HG03442 (cell line): Measurements from ENCODE around the gene AKAP13.

Experiments used
- ATAC-seq: cut with Tn5 transposase; IDR thresholded peaks from one replicate; pipeline ENCODE4 v1.9.1; 2021; ENCODE audit warnings: mild to moderate bottlenecking, moderate library complexity; ENCODE audit not compliant: unreplicated experiment

The AKAP13 gene

GRCh38 chr15:85589851-85590250 is 209.4 kb downstream of the AKAP13 start:
- ATAC-seq: no peak

GRCh38 chr15:85591622-85592021 is 211.2 kb downstream of the AKAP13 start:
- no peak for ATAC-seq

DNA sequence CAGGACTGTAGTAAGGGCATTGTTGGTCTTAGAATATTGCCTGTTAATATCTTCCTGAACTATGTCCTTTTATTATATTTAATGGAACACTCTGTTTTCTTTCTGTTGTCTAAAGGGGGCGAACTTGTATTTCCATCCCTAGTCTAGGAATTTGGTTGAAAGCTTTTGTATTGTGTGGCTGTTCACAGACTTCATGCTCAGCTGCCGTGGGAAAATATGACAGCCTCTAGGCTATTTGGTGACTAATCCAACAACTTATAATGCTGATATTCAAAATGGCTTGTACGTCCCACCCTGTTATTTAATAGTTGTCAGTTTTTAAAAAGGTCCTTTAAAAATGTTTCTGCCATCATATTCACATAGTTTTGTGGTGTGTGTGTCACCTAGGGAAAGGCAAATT is 211.7 kb downstream of the AKAP13 start:
- ATAC-seq: no peak

DNA sequence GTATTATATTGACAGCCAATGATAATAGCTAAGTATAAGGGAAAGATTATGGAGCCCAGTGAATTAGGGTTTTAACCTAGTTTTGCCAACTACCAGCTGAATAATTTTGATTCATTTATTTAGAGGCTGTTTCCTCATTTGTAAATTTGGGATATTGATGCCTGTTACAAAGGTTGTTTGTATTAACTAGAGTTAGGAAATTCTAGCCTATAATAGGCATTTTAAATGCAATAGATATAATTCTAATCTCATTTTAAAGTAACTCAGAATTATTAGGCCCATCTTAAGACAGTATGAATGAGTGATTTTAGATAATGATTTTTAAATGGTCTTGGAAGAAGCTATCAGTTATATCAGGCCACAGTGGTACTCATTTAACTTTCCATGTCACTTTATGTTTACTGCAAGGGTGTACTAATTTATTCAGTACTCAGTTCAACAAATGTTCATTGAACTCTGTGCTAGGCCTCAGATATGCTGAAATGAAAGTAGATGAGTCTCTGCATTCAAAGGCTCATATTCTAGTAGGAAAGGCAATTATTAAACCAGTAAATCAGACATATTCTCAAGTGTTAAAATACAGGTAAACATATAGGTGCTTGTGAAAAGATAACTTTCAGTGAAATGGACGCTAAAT is 213.5 kb downstream of the AKAP13 start:
- no peak for ATAC-seq

GRCh38 chr15:85595804-85596536 is 215.6 kb downstream of the AKAP13 start:
- no peak for ATAC-seq

GRCh38 chr15:85597155-85597815 is 216.9 kb downstream of the AKAP13 start:
- ATAC-seq: no peak

DNA sequence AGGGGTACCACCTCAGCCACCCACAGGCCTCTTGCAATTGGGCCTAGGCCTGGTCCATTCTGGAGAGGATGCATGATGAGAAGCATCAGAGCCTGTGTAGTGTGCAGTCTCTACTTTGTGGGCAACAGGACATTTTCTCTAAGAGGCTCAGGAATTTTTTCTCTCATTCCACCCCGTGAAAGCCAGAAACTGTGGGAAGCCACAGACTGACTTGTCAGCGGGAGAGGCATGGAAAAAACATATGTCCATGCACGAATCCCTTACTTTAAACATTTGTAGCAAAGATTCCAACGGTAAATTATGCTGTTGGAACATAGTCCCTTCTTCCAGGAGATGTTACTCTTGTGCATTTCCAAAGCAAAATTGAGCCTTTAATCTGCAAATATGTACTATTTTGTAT is 217.8 kb downstream of the AKAP13 start:
- ATAC-seq: no peak

DNA sequence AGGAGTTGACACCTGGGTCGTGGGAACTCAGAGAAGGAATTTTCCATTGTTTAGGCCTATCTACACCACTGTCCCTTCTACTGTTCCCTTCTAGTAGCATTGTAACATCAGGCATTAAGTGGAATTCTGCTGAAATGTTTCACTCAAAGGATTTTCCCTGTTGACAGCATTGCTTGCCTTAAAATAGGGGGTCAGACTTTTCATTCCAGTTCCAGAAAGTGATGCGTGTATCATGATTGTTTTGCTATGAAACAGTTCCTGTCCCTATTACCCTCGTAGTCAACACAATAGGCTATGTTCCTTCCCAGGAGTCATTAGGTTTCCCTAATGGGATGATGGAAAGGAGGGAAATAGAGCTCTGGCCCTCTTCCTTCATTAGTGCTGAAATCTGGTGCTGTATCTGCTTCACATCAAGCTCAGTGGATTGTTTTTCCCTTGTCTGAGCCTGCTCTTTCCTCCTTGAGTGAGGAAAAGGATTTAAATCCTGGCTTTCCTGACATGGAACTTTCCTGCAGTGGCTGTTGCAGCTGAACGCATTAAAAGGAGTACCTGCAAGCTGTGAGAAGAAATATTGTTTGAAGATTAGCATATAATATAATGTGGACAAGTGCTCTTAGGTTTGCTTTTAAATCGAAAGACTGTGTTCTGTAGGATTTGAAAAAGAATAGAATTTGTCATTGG is 218.5 kb downstream of the AKAP13 start:
- no peak for ATAC-seq

DNA sequence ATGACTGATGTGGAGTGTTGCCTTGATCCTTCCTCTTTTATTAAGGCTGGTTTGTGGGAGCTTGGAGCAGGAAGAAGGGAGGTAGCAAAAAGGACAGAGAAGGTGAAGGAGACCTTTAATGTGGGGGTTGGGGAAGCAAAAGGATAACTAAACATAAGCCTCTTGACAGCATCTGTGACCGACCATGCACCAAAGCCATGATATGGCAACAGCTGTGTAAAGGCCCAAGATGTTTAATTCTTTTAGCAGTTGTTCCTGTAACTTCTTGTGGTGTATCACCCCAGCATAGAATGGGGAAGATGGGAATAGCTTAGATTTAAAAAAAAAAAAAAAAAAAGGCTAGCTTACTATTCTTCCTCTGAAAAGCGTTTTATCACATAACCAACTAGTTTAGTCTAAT is 219.6 kb downstream of the AKAP13 start:
- no peak for ATAC-seq

GRCh38 chr15:85603160-85603559 is 222.8 kb downstream of the AKAP13 start:
- no peak for ATAC-seq

GRCh38 chr15:85603703-85604102 is 223.3 kb downstream of the AKAP13 start:
- ATAC-seq: no peak

- ATAC-seq: no peak
Observed at GRCh38 chr15:85604194-85604593, 223.8 kb downstream of the AKAP13 start.

- no peak for ATAC-seq
Observed at GRCh38 chr15:85606738-85607137, 226.3 kb downstream of the AKAP13 start.

DNA sequence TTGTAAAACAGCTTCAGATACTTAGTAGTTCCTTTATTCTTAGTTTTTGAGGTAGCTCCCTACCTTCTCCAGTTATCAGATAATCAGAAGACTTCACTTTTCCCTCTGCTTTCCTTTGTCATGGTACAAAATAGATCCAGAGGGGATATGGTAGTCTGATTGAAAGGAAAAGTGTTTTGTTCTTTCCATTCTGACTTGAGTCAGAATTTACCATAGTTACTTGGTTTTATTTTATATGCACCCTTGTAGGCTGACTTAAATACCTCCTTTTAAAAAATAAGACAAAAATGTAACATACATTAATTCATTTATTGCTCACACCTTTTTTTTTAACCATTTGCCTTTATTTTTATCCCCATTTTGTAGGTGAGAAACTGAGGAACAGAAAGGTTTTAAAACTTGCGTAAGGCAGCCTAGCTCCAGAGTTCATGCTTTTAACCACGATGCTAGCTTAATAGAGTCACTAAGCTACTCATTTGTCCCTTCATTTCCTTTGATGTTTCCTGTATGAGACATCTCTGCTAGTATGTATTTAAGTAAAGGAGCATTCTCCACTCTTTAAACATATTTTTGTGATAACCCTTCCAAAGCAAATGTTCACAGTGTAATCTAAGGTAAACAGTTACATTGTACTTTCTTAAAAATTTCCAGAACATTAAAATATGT is 226.9 kb downstream of the AKAP13 start:
- ATAC-seq: no peak

- no peak for ATAC-seq
Observed at GRCh38 chr15:85607842-85608241, 227.4 kb downstream of the AKAP13 start.

DNA sequence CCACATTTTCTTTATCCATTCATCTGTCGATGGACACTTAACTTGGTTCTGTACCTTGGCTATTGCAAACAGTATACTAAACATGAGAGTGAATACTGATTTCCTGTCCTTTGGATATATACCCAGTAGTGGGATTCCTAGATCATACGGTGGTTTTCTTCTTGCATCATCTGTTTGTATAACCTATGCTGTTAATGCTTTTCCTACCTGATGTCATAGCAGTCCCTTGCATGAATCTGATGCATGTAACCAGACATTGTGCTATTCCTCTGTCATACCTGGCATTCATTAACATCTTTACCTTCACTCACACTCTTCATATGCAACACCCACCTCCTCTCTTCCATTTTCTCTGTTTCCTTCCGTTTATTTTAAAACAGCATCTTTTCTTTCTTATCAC is 229.1 kb downstream of the AKAP13 start:
- ATAC-seq: no peak

DNA sequence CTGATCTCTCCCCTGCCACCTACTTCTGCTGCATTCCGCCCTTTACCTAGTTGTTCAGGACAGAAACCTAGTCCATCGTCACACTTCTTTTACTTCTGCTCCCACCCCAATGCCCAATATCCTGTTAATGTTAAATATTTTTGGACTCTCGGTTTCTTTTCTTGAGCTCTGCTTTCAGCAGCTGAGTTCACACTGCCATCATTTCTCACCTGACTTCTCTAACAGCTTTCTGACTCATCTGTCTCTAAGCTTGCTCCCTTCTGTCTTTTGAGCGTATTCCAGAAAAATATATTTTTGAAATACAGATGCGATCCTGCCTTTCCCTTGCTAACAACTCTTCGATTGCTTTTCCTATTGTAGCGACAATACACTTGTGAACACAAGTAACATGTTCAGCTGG is 231.0 kb downstream of the AKAP13 start:
- ATAC-seq: no peak

DNA sequence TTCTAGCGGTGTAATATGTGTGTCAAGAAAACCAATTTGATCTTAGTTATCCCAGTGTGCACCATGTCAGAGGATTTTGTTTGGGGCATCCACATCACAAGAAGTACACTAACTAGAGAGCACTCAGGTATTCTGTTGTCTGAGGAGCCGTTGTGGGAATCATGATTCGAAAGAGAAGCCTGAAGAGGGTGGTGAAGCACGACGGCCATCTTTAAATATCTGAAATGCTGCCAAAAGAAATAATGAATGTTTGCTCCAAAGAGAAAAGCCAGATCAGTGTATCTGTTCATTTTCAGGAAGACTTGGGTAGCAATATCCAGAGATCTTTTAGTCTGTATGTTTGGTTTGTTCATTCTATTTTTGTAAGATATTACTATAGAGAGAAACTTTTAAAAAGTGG is 233.7 kb downstream of the AKAP13 start:
- ATAC-seq: no peak

DNA sequence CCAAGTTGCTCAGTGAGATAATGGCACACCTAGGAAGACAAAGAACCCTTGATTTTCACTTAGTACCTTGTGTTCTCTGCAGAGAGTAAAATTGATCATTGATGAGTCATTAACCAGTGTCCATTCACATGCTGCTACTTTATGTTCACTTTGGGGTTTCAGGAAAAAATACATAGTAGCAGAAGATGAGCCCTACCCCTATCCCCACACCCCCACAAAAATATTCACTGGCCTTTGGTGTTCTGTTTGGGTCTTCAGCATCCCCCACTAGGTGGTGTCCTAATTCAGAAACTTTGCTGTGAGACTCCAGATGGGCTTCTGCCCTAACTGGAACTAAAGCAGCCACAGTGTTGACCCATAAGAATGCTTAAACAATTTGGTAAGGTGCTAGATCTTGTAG is 235.5 kb downstream of the AKAP13 start:
- no peak for ATAC-seq

GRCh38 chr15:85616549-85617110 is 236.2 kb downstream of the AKAP13 start:
- ATAC-seq: no peak

DNA sequence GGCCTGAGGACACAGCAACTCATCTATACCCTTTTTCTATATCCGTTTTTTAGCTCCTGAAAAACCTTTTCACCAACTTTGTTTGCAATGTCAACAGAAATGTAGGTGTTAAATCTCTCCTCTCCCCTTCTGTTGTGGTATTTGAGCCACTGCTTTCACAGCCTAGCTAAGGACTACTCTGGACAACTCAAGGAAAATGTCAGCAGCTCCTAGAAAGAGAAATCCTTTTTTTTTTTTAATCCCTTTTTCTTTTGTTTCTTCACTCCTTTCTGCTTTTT is 237.8 kb downstream of the AKAP13 start:
- ATAC-seq: no peak
